SK-N-MC (cell line): ENCODE data around the gene OSR1.

Source experiments
- EZH2 ChIP-seq: fragments of 200-600 bp; sonication (generic); IDR thresholded peaks from one replicate; pipeline ENCODE4 v1.6.1; 2017; ENCODE audit warnings: antibody characterized with exemption
- FOXP2 ChIP-seq: optimal IDR thresholded peaks from 2 replicates; pipeline ENCODE3; 2011; ENCODE audit warnings: mild to moderate bottlenecking, moderate library complexity; ENCODE audit not compliant: insufficient read depth; ENCODE audit errors: extremely low read length, control extremely low read depth
- POLR2AphosphoS5 ChIP-seq: IDR thresholded peaks from 2 replicates; pipeline ENCODE4 v1.6.1; 2012; ENCODE audit warnings: mild to moderate bottlenecking, low read depth, low read length, borderline replicate concordance

DNA sequence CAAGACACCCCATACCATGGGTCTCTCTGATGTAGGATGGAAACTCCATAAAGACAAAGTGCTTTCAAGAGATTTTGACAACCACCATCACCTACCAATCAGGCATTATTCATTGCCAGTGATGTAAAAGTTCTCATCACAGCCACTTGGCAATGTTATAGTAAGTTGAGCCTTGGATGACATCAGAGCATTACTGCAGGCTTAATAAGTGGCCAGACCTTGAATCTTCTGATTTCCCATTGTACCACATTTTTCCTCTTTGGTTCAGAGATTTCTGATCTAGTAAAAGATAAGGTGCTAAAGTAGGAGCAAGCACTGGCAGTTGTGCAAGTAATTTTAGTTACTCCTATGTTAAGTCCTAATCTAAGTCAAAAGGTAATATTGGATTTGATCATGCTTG lies 36.5 kb downstream of the OSR1 start:
- TF ChIP-seq FOXP2 (no peak), EZH2 (no peak), POLR2AphosphoS5 (no peak)
